ENCODE data around the gene THAP11. TPM values are rescaled to one million over a fixed set of nuclear protein-coding genes. Genes with fewer than 3 reads are reported as not detected.
A peak's percentile ranks its signal among the peaks of the same experiment; 100 is the strongest.

THAP11 gene
- total RNA-seq, 2 experiments from 2014 or later, result 19.9 to 20.6 TPM

- no peak for DNase-seq
- Mint-ChIP-seq H3K27ac (peak overlapping the region; percentile 18), H3K27me3 (ENCODE audit: low read depth) (no peaks in the 10 kb centered on the region), H3K4me1 (ENCODE audit: low read depth) (peaks cover 14% of the 10 kb centered on the region), H3K36me3 (ENCODE audit: low read depth) (peaks cover 13% of the 10 kb centered on the region), H3K9me3 (no peaks in the 10 kb centered on the region), H3K4me3 (no peak overlapping the region)
- CTCF ChIA-PET, result interaction anchor here (0.6 to 1.2 kb wide), 3 partner anchors 14 to 54 kb away, joined by 3 to 5 read pairs (median 3); no protein-coding TSS in a partner anchor
- intact Hi-C loops (cut with micrococcal nuclease), result no loop called here
Observed at GRCh38 chr16:67869653-67870052, 27.5 kb downstream of the THAP11 start.

GRCh38 chr16:67871256-67871655 lies 29.1 kb downstream of the THAP11 start:
- CTCF ChIA-PET, result interaction anchor here (0.8 to 1.6 kb wide), 5 partner anchors 8 to 70 kb away, joined by 4 to 8 read pairs (median 5); partner anchors contain the start of gene NRN1L
- no peak for DNase-seq
- H3K27me3 Mint-ChIP-seq (ENCODE audit: low read depth), result no peaks in the 10 kb centered on the region
- intact Hi-C loops (cut with micrococcal nuclease), result no loop called here
- peaks cover 8% of the 10 kb centered on the region for H3K36me3 Mint-ChIP-seq (ENCODE audit: low read depth)
- no peaks in the 10 kb centered on the region for H3K9me3 Mint-ChIP-seq
- no peak overlapping the region for H3K4me3 Mint-ChIP-seq
- peaks cover 27% of the 10 kb centered on the region for H3K4me1 Mint-ChIP-seq (ENCODE audit: low read depth)
- peak overlapping the region; percentile 74 for H3K27ac Mint-ChIP-seq

GRCh38 chr16:67872131-67872630 lies 30.1 kb downstream of the THAP11 start:
- H3K4me1 Mint-ChIP-seq (ENCODE audit: low read depth), result peaks cover 27% of the 10 kb centered on the region

GRCh38 chr16:67872631-67873434 lies 30.7 kb downstream of the THAP11 start, which contains the start of gene EDC4:
Gene EDC4, plus strand, starts transcription at chr16:67873052. Its CDS starts 210 bp downstream, at chr16:67873262.
- no peaks in the 10 kb centered on the region for H3K9me3 Mint-ChIP-seq
- CTCF ChIA-PET, result interaction anchor here (0.6 to 1.8 kb wide), 8 partner anchors 9 to 352 kb away, joined by 3 to 12 read pairs (median 5); partner anchors contain the start of genes NRN1L and PSMB10
- peaks cover 4% of the 10 kb centered on the region for H3K36me3 Mint-ChIP-seq (ENCODE audit: low read depth)
- peak within 1 kb of the TSS; percentile 87 for H3K27ac Mint-ChIP-seq
- intact Hi-C loops (cut with micrococcal nuclease), result loop anchor here (1.0 kb wide), 1 partner anchor 27 kb away; the partner anchor contains the start of gene NUTF2
- H3K4me3 Mint-ChIP-seq, result peak within 1 kb of the TSS; percentile 92
- H3K27me3 Mint-ChIP-seq (ENCODE audit: low read depth), result no peaks in the 10 kb centered on the region
- peaks cover 27% of the 10 kb centered on the region for H3K4me1 Mint-ChIP-seq (ENCODE audit: low read depth)
- peak; percentile 86 for DNase-seq

More at GRCh38 chr16:67872131-67872630, 30.1 kb downstream of the THAP11 start:
- H3K27me3 Mint-ChIP-seq (ENCODE audit: low read depth), result no peaks in the 10 kb centered on the region
- H3K36me3 Mint-ChIP-seq (ENCODE audit: low read depth), result peaks cover 3% of the 10 kb centered on the region
- peak overlapping the region; percentile 81 for H3K27ac Mint-ChIP-seq
- no peaks in the 10 kb centered on the region for H3K9me3 Mint-ChIP-seq
- peak overlapping the region; percentile 92 for H3K4me3 Mint-ChIP-seq
- intact Hi-C loops (cut with micrococcal nuclease), result loop anchor here (1.0 kb wide), 1 partner anchor 26 kb away; the partner anchor contains the start of gene NUTF2
- no peak for DNase-seq
- CTCF ChIA-PET, result interaction anchor here (0.8 to 1.6 kb wide), 5 partner anchors 9 to 69 kb away, joined by 4 to 8 read pairs (median 5); partner anchors contain the start of gene NRN1L

GRCh38 chr16:67873435-67874370 lies 31.6 kb downstream of the THAP11 start:
- Mint-ChIP-seq H3K27ac (peak overlapping the region; percentile 87), H3K36me3 (ENCODE audit: low read depth) (peaks cover 4% of the 10 kb centered on the region), H3K27me3 (ENCODE audit: low read depth) (no peaks in the 10 kb centered on the region), H3K4me3 (peak overlapping the region; percentile 92), H3K4me1 (ENCODE audit: low read depth) (peaks cover 27% of the 10 kb centered on the region), H3K9me3 (no peaks in the 10 kb centered on the region)
- CTCF ChIA-PET, result interaction anchor here (0.6 to 1.8 kb wide), 10 partner anchors 8 to 397 kb away, joined by 3 to 12 read pairs (median 4); partner anchors contain the start of genes NRN1L and PSMB10
- intact Hi-C loops (cut with micrococcal nuclease), result loop anchor here (2.0 kb wide), 1 partner anchor 55 kb away; no protein-coding TSS in a partner anchor
- DNase-seq, result peak; percentile 42

- Mint-ChIP-seq H3K27ac (no peak overlapping the region), H3K9me3 (no peaks in the 10 kb centered on the region), H3K4me3 (peak overlapping the region; percentile 92), H3K36me3 (ENCODE audit: low read depth) (peaks cover 5% of the 10 kb centered on the region), H3K27me3 (ENCODE audit: low read depth) (no peaks in the 10 kb centered on the region), H3K4me1 (ENCODE audit: low read depth) (peaks cover 27% of the 10 kb centered on the region)
- DNase-seq, result no peak
- CTCF ChIA-PET, result interaction anchor here (0.6 to 1.8 kb wide), 9 partner anchors 10 to 396 kb away, joined by 3 to 12 read pairs (median 5); partner anchors contain the start of gene NRN1L
- intact Hi-C loops (cut with micrococcal nuclease), result loop anchor here (2.0 kb wide), 1 partner anchor 54 kb away; no protein-coding TSS in a partner anchor
Observed at GRCh38 chr16:67874372-67874771, 32.3 kb downstream of the THAP11 start.

GRCh38 chr16:67877064-67877463 lies 34.9 kb downstream of the THAP11 start:
- no peak overlapping the region for H3K27ac Mint-ChIP-seq
- no peaks in the 10 kb centered on the region for H3K9me3 Mint-ChIP-seq
- no peak for DNase-seq
- peaks cover 27% of the 10 kb centered on the region for H3K4me1 Mint-ChIP-seq (ENCODE audit: low read depth)
- H3K36me3 Mint-ChIP-seq (ENCODE audit: low read depth), result peaks cover 10% of the 10 kb centered on the region
- H3K4me3 Mint-ChIP-seq, result no peak overlapping the region
- H3K27me3 Mint-ChIP-seq (ENCODE audit: low read depth), result no peaks in the 10 kb centered on the region
- intact Hi-C loops (cut with micrococcal nuclease), result no loop called here
- CTCF ChIA-PET, result no interaction called here

GRCh38 chr16:67878232-67878631 lies 36.1 kb downstream of the THAP11 start:
- intact Hi-C loops (cut with micrococcal nuclease), result no loop called here
- Mint-ChIP-seq H3K4me1 (ENCODE audit: low read depth) (peaks cover 23% of the 10 kb centered on the region), H3K27me3 (ENCODE audit: low read depth) (no peaks in the 10 kb centered on the region), H3K9me3 (no peaks in the 10 kb centered on the region), H3K36me3 (ENCODE audit: low read depth) (peaks cover 12% of the 10 kb centered on the region), H3K27ac (no peak overlapping the region), H3K4me3 (no peak overlapping the region)
- CTCF ChIA-PET, result interaction anchor here (1.0 kb wide), 1 partner anchor 166 kb away, joined by 3 read pairs; no protein-coding TSS in a partner anchor
- no peak for DNase-seq

- Mint-ChIP-seq H3K9me3 (no peaks in the 10 kb centered on the region), H3K36me3 (ENCODE audit: low read depth) (peaks cover 18% of the 10 kb centered on the region), H3K4me3 (no peak overlapping the region), H3K27me3 (ENCODE audit: low read depth) (no peaks in the 10 kb centered on the region), H3K27ac (no peak overlapping the region), H3K4me1 (ENCODE audit: low read depth) (peaks cover 21% of the 10 kb centered on the region)
- intact Hi-C loops (cut with micrococcal nuclease), result no loop called here
- no peak for DNase-seq
- CTCF ChIA-PET, result interaction anchor here (1.0 kb wide), 1 partner anchor 165 kb away, joined by 3 read pairs; no protein-coding TSS in a partner anchor
Observed at GRCh38 chr16:67878846-67879245, 36.7 kb downstream of the THAP11 start.

- intact Hi-C loops (cut with micrococcal nuclease), result no loop called here
- Mint-ChIP-seq H3K27me3 (ENCODE audit: low read depth) (no peaks in the 10 kb centered on the region), H3K4me3 (no peak overlapping the region), H3K36me3 (ENCODE audit: low read depth) (peaks cover 20% of the 10 kb centered on the region), H3K27ac (no peak overlapping the region), H3K4me1 (ENCODE audit: low read depth) (peaks cover 15% of the 10 kb centered on the region), H3K9me3 (no peaks in the 10 kb centered on the region)
- DNase-seq, result no peak
- CTCF ChIA-PET, result interaction anchor here (1.1 kb wide), 1 partner anchor 63 kb away, joined by 3 read pairs; no protein-coding TSS in a partner anchor
Observed at GRCh38 chr16:67879462-67879861, 37.3 kb downstream of the THAP11 start.

GRCh38 chr16:67879936-67880335 lies 37.8 kb downstream of the THAP11 start:
- peaks cover 21% of the 10 kb centered on the region for H3K36me3 Mint-ChIP-seq (ENCODE audit: low read depth)
- peaks cover 12% of the 10 kb centered on the region for H3K4me1 Mint-ChIP-seq (ENCODE audit: low read depth)
- no peak overlapping the region for H3K27ac Mint-ChIP-seq
- no peaks in the 10 kb centered on the region for H3K9me3 Mint-ChIP-seq
- no peak overlapping the region for H3K4me3 Mint-ChIP-seq
- CTCF ChIA-PET, result interaction anchor here (1.1 kb wide), 1 partner anchor 63 kb away, joined by 3 read pairs; no protein-coding TSS in a partner anchor
- H3K27me3 Mint-ChIP-seq (ENCODE audit: low read depth), result no peaks in the 10 kb centered on the region
- DNase-seq, result no peak
- intact Hi-C loops (cut with micrococcal nuclease), result no loop called here

All from activated naive CD4-positive, alpha-beta T cell treated with anti-CD3 and anti-CD28 coated beads for 36 hours (primary cell).